Adrenal gland (tissue), 5 donors: ENCODE measurements around the gene VIT.

ENCODE experiments used
- CTCF ChIP-seq, 6 experiments: fragments of 450-650 bp in 4 of 6; fragments of 200-600 bp in 2 of 6; sonication (generic) in 1 of 6; IDR thresholded peaks; 1 replicate in 5 of 6; 2 replicates in 1 of 6; pipeline versions ENCODE4 v1.5.1 to v1.8.0; 2016 to 2021; ENCODE audit warnings: antibody characterized with exemption in 6 of 6, mild to moderate bottlenecking in 2 of 6, moderate library complexity in 1 of 6
- POLR2A ChIP-seq, 2 donors: fragments of 450-650 bp; IDR thresholded peaks; one replicate each; pipeline ENCODE4 v1.6.1; 2017; ENCODE audit warnings: antibody characterized with exemption in 2 of 2, mild to moderate bottlenecking in 2 of 2, moderate library complexity in 1 of 2
- donor health status: DM: no; HTN: no; CAD: no.

- TF ChIP-seq CTCF (IDR thresholded peaks at IDR 0.05) (no peak), POLR2A (IDR thresholded peaks at IDR 0.05) (no peak)
Observed at GRCh38 chr2:36701391-36701795, 4.9 kb downstream of the VIT start.
